GM19463 (cell line): ENCODE data around the gene ZNF791.
"Not testable (repeated sequence)": the region's sequence is repeated elsewhere in the genome, so short reads cannot be mapped to it uniquely, and the experiment has no call there.

Source experiments
- ATAC-seq: cut with Tn5 transposase; IDR thresholded peaks from one replicate; pipeline ENCODE4 v1.9.1; 2021; ENCODE audit warnings: mild to moderate bottlenecking, moderate library complexity; ENCODE audit not compliant: unreplicated experiment

ZNF791 gene

DNA sequence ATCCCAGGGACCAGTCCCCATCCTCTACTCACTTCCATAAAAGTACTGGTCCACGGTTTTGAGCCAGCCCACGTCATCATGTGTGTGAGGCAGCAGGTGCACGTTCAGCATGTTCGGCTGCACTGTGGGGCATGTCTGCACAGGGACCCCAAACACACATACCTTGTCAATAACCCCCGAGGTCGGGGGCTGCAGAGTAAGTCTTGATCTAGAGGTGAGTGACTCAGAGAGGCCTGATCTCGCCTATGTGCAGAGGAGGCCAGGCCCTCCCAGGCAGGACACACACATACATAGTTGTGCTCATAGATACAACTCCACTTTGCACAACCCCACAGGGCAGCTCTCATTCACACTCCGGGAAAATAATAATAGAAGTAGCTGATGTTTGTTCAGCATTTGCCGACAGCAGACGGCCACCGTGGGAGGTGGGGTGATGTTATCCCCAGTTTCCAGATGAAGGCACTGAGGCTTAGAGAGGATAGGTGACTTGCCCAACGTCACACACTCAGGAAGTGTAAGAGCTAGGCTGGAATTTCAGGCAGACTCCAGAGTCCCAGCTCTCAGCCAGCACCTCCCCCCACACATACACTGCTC, 55.0 kb downstream of the ZNF791 start:
- ATAC-seq = no peak

DNA sequence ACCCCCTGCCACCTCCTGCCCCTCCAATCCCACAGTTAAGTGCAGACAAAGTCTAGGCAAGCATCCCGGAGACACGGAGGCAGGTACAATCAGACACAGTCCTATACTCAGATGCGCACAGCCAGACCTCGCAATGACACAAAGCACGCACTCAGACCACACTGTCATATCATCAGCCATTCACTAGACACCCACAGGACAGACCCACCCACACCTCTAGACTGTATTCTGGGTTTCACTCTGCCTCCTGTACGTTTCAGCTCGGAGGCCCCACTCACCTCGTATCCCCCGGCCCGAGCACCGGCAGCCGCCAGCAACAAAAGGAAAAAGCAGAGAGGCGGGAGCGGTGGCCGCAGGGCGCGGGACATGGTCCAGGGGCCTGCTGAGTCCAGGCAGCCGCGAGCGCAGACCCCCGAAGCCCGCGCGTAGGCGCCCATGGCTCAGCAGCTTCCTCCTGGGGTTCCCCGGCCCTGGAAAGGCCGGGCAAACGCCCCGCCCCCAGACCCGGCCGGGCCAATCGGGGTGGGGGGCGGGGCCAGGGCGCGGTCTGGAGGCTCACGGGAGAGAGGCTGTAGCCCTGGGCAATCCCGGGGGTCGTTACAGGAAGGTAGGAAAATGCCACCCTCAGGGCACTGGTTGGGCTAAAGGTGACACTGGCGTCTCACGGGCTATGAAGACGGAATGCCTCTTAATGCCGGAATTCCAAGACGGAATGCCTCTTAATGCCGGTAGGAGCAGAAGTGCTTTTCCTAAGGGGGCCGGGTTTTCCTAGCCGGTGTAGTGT, 55.7 kb downstream of the ZNF791 start, which contains the start of the genes MAN2B1 and WDR83:
TSS of gene MAN2B1 (minus strand) at position 478 of the 784 bp plus-strand sequence. CDS start at position 437, 41 bp downstream.
TSS of gene WDR83 (plus strand) at position 543 of the 784 bp plus-strand sequence. CDS start 2,984 bp downstream, outside the sequence.
- ATAC-seq = peak; percentile 68

DNA sequence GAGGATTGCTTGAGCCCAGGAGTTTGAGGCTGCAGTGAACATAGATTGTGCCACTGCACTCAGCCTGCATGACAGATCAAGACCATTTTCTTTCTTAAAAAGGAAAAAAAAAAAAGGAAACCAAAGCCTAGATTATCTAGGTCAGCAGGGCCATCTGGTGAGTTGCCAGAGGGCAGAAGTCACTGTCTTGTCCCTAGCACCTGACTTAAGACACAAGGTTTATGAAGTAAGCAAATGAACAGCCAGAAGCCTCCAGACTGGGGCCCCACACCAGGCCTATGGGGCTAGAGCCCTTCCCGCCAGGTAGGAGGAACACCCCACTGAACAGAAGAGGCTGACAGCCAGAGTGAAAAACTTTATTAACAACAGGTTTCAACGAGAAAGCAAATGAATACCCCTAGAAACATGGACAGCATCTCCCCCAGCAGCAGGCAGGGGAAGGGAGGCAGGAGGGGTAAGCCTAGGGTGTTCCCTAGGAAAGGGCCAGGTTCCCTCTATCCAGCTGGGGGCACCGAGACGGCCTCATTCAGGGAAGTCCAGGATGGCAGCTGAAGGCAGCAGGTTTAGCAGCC, 57.1 kb downstream of the ZNF791 start:
- no peak for ATAC-seq

DNA sequence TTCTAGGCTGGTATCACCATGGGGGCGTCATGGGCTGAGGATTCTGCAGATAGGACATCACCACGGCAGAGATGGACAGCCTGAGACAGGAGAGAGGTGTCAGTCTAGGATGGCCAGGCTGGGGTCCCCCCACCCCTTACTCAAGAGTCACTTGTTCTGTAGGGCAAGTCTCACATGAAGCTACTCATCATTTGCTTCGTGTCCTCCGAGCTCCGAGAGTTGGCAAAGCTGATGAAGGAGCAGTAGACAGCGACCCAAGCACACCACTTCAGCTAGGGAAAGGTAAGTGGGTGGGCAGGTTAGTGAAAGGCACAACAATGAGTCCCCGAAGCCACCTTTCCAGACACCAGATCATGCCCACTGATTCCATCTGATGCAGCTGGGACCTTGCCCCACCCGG, 57.6 kb downstream of the ZNF791 start:
- ATAC-seq = no peak

DNA sequence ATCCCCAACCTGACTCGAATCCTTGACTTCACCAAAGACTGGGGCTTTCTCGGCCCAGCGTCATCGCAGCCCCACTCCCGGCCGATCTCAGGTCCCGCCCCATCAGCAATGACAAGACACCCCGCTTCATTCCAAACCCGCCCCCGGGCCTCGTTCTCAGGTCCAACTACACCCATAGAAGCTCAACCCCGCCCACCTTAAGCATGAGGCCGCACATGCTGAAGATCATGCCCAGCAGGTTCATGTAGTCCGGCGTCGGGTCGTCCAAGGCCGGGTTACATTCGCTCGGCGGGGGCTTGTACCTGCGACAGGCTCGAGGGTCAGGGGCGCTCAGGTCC, 58.2 kb downstream of the ZNF791 start:
- no peak for ATAC-seq

DNA sequence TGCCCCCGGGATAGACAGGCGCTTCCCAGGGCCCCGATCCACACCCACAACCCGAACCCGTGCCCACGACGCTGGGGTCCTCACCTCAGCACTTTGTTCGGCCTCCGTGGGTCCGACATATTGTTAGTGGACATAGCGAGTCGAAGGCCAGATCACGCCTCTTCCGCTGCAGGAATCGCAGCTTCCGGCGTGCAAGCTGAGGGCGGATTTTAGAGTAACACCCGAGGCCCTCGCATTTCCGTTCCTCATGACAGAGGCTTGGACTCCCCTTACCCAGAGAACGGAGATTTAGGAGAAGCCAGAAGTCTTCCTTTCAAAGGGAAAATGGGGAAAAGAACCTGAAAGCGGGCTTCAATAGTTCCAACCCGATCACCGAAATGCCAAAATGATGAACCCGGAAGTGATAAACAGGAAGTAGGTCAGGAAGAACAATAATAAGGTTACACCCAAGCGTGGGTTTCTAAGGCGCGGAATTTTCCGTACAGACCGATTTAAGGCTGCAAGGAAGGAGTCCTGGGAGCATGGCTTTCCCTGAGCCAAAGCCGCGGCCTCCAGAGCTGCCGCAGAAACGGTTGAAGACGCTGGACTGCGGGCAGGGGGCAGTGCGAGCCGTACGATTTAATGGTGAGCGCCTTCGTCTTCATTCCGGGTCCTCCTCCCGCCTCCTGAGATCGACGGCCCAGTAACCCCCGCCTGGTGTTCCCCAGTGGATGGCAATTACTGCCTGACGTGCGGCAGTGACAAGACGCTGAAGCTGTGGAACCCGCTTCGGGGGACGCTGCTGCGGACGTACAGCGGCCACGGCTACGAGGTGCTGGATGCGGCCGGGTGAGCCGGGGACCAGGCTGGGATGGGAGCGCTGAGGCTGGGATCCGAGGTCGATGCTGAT, 58.8 kb downstream of the ZNF791 start:
- no peak for ATAC-seq

DNA sequence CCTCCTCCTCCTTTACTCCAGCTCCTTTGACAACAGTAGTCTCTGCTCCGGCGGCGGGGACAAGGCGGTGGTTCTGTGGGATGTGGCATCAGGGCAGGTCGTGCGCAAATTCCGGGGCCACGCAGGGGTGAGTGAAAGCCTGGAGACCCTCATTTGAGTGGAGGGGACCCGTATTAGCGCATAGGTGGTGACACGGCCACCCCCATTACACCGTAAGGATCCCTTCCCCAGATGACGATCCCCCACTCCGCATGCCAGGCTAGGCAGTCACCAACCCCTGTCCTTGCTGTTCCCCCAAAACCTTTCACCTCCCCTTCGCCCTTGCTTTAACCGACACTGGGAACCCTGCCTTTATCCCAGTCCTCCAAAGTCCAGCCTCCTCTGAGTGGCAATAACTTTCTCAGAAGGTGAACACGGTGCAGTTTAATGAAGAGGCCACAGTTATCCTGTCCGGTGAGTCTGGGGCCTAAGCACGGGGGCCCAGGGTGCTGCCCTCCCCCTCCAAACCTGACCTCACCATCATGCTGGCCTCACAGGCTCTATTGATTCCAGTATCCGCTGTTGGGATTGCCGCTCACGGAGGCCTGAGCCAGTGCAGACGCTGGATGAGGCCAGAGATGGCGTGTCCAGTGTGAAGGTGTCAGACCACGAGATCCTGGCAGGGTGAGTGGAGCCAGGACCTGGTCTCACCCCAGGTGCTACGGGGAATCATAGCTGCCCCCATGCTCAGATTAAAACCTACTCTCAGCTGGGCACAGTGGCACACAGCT, 59.6 kb downstream of the ZNF791 start:
- ATAC-seq = no peak

DNA sequence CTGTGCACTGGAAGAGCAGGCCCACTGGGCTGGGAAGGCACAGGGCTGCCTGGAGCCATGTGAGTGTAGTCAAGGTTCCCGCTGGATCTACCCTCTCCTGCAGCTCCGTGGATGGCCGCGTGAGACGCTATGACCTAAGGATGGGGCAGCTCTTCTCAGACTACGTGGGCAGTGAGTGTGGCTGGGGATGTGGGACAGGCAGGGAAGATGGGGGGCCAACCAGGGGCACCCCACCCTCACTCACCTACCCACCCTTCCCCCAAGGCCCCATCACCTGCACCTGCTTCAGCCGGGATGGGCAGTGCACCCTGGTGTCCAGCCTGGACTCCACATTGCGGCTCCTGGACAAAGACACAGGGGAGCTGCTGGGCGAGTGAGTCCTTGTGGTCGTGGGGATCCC, 62.0 kb downstream of the ZNF791 start:
- ATAC-seq = no peak

DNA sequence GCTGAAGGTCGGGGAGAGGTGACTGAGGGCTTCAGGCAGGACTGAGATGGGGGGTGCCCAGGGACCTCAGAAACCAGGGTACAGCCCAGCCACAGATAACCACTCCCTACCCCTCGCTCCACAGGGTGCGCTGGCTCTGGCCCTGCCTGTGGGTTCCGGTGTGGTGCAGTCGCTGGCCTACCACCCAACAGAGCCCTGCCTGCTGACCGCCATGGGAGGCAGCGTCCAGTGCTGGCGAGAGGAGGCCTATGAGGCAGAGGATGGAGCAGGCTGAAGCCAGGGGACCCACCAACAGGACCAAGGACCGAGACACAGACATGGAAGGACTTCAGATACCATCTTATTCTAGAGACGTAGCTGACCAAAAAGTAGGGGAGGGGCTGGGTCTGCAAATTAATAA, 64.7 kb downstream of the ZNF791 start:
- ATAC-seq = no peak

DNA sequence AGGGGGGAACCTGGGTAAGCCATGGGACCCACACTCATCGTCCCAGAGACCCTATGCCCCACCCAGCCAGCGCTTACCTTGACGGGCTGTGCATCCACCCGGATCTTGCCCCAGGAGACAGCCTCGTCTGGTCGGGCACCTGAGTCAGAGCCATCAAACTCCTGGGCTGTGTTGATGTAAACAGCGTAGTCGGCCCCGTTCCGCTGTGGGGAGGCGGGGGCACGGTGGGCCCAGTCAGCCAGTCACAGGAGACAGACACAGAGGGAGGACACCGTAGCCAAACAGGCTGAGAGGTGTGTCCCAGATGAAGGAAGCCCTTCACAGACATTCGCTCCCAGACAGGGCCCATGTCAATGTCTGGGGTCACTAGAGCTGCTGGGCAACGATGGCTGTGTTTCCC, 65.2 kb downstream of the ZNF791 start:
- ATAC-seq = no peak

DNA sequence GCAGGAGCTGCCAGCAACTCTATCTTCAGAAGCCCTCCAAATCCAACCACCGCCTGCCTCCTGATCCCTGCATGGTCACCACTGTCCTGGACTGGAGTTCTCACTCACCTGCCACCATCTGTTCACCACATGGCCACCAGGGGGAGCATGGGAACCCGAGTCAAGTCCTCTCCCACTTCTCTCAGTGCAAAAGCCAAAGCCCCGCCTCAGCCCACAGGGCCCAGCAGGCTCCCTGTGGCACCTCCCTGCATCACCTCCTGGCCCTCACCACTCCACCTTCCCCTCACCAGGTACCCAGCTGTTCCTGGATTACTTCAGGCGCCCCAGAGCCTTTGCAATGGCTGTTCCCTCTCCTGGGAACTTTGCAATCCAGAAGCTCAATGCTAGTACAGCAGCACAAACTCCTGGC, 65.7 kb downstream of the ZNF791 start:
- ATAC-seq = no peak

DNA sequence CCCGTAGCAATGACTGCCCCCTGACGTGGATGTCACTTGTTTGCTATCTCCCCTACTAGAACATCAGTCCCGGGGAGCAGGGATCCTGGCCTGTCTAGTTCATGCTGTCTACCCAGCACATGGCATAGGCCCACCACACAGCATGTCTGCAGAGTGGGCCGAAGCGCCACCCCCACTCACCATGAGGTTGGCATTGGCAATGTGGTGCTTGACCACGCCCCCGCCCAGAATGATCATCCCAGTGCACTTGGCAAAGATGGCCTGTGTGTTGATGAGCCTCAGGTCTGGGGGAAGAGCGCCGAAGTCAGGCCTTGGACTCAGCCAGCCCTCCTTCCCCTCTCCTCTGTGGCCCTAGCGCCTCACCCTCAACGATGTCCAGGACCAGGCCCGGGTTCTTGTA, 66.2 kb downstream of the ZNF791 start:
- ATAC-seq = no peak

DNA sequence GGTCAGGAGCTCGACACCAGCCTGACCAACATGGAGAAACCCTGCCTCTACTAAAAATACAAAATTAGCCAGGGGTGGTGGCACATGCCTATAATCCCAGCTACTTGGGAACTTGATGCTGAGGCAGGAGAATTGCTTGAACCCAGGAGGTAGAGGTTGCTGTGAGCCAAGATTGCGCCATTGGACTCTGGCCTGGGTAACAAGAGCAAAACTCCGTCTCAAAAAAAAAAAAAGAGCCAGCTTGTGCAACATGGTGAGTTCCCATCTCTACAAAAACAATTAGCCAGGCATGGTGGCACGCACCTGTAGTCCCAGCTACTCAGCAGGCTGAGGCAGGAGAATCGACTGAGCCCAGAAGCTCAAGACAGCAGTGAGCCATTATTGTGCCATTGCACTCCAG, 67.3 kb downstream of the ZNF791 start:
- not testable (repeated sequence) for ATAC-seq

DNA sequence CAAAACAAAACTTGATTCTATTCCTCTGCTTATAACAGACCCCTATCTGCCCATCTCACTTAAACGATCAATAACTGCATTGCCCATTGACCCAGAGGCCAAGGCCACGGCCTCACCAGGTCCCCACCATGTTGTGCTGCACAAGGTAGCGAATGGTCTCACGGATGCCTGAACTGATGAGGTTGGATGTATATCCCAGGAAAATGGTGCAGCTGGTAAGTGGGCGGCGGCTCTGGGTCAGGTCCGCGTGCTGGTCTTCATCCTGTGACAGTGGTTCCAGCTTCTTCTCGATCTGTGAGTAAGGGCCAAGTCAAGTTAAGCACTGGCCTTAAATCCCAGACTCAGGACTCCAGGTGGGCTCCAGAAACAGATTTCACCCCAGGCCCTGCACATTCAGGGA, 69.3 kb downstream of the ZNF791 start:
- ATAC-seq = no peak

DNA sequence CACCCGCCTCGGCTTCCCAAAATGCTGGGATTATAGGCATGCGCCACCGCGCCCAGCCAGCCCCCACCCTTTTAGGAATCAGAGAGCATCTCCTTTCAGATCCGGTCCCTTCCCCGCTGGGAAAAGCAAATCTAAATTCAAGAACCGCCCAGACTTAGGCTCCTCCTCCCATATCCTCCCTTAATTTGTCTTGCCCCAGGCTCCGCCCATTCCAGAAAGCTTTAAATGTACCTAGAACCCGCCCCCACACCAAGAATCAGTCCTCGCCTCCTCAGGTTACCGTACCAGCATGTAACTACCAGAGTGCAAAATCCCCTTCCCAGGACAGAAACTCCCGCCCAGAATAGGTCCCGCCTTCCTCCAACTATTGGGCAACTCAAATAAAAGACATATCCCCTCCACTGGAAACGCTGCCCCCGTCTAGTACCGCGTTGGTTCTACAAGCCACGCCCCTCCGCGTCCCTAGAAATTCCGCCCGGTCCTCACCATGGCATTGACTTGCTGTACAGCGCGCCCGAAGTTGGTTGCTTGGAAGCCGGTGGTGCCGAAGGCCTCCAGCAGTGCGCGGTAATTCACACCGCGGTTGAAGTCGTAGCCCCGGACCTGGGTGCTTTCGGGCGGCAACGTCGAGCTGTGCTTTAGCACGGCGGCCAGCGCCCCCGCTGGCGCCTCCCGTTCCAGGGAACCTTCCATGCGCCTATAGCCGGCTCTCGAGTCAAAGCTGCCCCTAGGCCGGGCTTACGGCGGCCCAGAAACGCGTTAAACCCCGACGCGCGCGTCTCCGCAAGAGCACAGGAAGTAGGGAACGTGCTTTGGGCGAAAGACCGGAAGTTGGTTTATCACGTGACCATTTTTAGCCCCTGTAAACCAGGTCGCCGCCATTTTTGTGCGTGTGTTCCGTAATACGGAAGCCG, 70.6 kb downstream of the ZNF791 start, which contains the start of gene DHPS:
TSS of gene DHPS (minus strand) at position 807 of the 914 bp plus-strand sequence. CDS start at position 693, 114 bp downstream.
- ATAC-seq = peak; percentile 68
